ENCODE data around the gene PRUNE2. TPM values are rescaled to one million over a fixed set of nuclear protein-coding genes. Genes with fewer than 3 reads are reported as not detected.

Gene PRUNE2
- polyA plus RNA-seq, 1 donor (not counting 4 experiments of a cell fraction or from before 2014, with no cell fraction given), result 0.41 TPM

DNA sequence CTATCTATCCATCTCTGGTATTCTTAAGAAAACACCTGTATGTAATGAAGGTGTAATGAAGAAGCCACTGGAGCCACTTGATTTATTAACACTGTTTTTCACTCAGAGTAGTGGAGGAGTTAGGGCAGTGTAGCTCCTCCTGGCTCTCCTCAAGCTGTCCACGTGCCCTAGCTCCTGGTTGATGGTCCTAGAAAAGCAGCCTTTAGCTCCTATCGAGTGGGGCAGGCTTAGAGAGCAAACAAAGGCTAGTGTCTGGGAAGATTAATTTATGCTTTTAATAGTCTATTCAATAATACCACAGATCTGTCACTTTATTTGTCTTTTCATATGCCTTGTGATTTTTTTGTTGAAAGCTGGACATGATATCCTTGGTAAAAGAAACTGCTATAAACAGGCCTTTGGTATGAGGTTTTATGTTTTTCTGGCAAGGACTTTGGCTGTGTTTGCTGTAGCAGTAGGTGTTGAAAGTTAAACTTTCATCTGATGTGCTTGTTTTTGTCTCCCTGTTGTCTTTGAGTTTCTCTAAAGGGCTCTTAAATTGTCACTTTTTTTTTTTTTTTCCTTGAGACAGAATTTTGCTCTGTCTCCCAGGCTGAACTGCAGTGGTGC, 305.8 kb downstream of the PRUNE2 start:
- Histone ChIP-seq H3K27ac (ENCODE audit: control insufficient read depth, insufficient read depth, low read length) (no peak overlapping the region), H3K27me3 (ENCODE audit: control insufficient read depth, extremely low read depth, insufficient read depth, low read length) (no peaks in the 10 kb centered on the region), H3K36me3 (ENCODE audit: control insufficient read depth in 2 of 2, extremely low read depth in 1 of 2, insufficient read depth in 2 of 2, low read length in 2 of 2) (no peaks in the 10 kb centered on the region), H2AFZ (ENCODE audit: control insufficient read depth, low read length) (no peak overlapping the region), H3K4me3 (ENCODE audit: control insufficient read depth in 2 of 3, extremely low read depth in 1 of 3, insufficient read depth in 2 of 3, low read depth in 1 of 3, low read length in 3 of 3) (no peak overlapping the region), H3K9me1 (ENCODE audit: control insufficient read depth, extremely low read depth, insufficient read depth, low read length) (no peaks in the 10 kb centered on the region), H3K79me2 (ENCODE audit: control insufficient read depth, insufficient read depth, low read length) (no peaks in the 10 kb centered on the region), H3K9ac (ENCODE audit: control insufficient read depth, extremely low read depth, insufficient read depth, low read length) (no peak overlapping the region), H4K20me1 (ENCODE audit: control insufficient read depth, extremely low read depth, insufficient read depth, low read length) (no peaks in the 10 kb centered on the region), H3K4me1 (ENCODE audit: control insufficient read depth, extremely low read depth, insufficient read depth, low read length) (no peaks in the 10 kb centered on the region), H3K4me2 (ENCODE audit: control insufficient read depth, extremely low read depth, insufficient read depth, low read depth, low read length) (no peak overlapping the region), H3K9me3 (ENCODE audit: control insufficient read depth, low read depth, low read length) (no peaks in the 10 kb centered on the region)
- no peak for TF ChIP-seq EZH2 (IDR thresholded peaks at IDR 0.05; ENCODE audit: low read length)
- TF ChIP-seq, protein P1, sequence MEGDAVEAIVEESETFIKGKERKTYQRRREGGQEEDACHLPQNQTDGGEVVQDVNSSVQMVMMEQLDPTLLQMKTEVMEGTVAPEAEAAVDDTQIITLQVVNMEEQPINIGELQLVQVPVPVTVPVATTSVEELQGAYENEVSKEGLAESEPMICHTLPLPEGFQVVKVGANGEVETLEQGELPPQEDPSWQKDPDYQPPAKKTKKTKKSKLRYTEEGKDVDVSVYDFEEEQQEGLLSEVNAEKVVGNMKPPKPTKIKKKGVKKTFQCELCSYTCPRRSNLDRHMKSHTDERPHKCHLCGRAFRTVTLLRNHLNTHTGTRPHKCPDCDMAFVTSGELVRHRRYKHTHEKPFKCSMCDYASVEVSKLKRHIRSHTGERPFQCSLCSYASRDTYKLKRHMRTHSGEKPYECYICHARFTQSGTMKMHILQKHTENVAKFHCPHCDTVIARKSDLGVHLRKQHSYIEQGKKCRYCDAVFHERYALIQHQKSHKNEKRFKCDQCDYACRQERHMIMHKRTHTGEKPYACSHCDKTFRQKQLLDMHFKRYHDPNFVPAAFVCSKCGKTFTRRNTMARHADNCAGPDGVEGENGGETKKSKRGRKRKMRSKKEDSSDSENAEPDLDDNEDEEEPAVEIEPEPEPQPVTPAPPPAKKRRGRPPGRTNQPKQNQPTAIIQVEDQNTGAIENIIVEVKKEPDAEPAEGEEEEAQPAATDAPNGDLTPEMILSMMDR (optimal IDR thresholded peaks at IDR 0.05 in 1 of 3, IDR thresholded peaks at IDR 0.05 in 1 of 3, conservative IDR thresholded peaks at IDR 0.05 in 1 of 3; ENCODE audit: extremely low read depth in 1 of 3, insufficient read depth in 2 of 3, low read length in 3 of 3), result no peak
- dilution Hi-C loops (cut with MboI; ENCODE audit: extremely low pct_ligation_motif_present, low sequenced_read_pairs), result no loop called here
- no peak for FAIRE-seq
- no peak for DNase-seq (ENCODE audit: low read depth, low spot score)

- TF ChIP-seq, protein P1 (optimal IDR thresholded peaks at IDR 0.05 in 1 of 3, IDR thresholded peaks at IDR 0.05 in 1 of 3, conservative IDR thresholded peaks at IDR 0.05 in 1 of 3; ENCODE audit: extremely low read depth in 1 of 3, insufficient read depth in 2 of 3, low read length in 3 of 3), result no peak
- TF ChIP-seq EZH2 (IDR thresholded peaks at IDR 0.05; ENCODE audit: low read length), result no peak
- H3K4me1 ChIP-seq (ENCODE audit: control insufficient read depth, extremely low read depth, insufficient read depth, low read length), result no peaks in the 10 kb centered on the region
- no peak overlapping the region for H3K27ac ChIP-seq (ENCODE audit: control insufficient read depth, insufficient read depth, low read length)
Measured at GRCh38 chr9:76598981-76599380, 306.9 kb downstream of the PRUNE2 start.

More at GRCh38 chr9:76598981-76599380, 306.9 kb downstream of the PRUNE2 start:
- no peak overlapping the region for H3K9ac ChIP-seq (ENCODE audit: control insufficient read depth, extremely low read depth, insufficient read depth, low read length)
- H3K4me3 ChIP-seq (ENCODE audit: control insufficient read depth in 2 of 3, extremely low read depth in 1 of 3, insufficient read depth in 2 of 3, low read depth in 1 of 3, low read length in 3 of 3), result no peak overlapping the region
- no peak for FAIRE-seq
- no peaks in the 10 kb centered on the region for H3K9me3 ChIP-seq (ENCODE audit: control insufficient read depth, low read depth, low read length)
- H3K9me1 ChIP-seq (ENCODE audit: control insufficient read depth, extremely low read depth, insufficient read depth, low read length), result no peaks in the 10 kb centered on the region
- H3K4me2 ChIP-seq (ENCODE audit: control insufficient read depth, extremely low read depth, insufficient read depth, low read depth, low read length), result no peak overlapping the region
- H4K20me1 ChIP-seq (ENCODE audit: control insufficient read depth, extremely low read depth, insufficient read depth, low read length), result no peaks in the 10 kb centered on the region
- no peak for DNase-seq (ENCODE audit: low read depth, low spot score)
- H3K79me2 ChIP-seq (ENCODE audit: control insufficient read depth, insufficient read depth, low read length), result no peaks in the 10 kb centered on the region
- dilution Hi-C loops (cut with MboI; ENCODE audit: extremely low pct_ligation_motif_present, low sequenced_read_pairs), result no loop called here
- no peaks in the 10 kb centered on the region for H3K36me3 ChIP-seq (ENCODE audit: control insufficient read depth in 2 of 2, extremely low read depth in 1 of 2, insufficient read depth in 2 of 2, low read length in 2 of 2)
- no peaks in the 10 kb centered on the region for H3K27me3 ChIP-seq (ENCODE audit: control insufficient read depth, extremely low read depth, insufficient read depth, low read length)
- no peak overlapping the region for H2AFZ ChIP-seq (ENCODE audit: control insufficient read depth, low read length)

Data from keratinocyte (primary cell).